Right lobe of liver (tissue), 6 donors: ENCODE results near the gene RALY. TPM values are rescaled to one million over a fixed set of nuclear protein-coding genes. Genes with fewer than 3 reads are reported as not detected.

Source experiments
- ATAC-seq, 4 donors: fragments of 200-7000 bp; cut with Tn5 transposase; one replicate each; pipeline ENCODE4 v1.9.1; 2020; ENCODE audit warnings: mild to moderate bottlenecking in 4 of 4, moderate library complexity in 4 of 4
- DNase-seq, 3 donors: peaks; one replicate each; pipeline ENCODE4 v3.0.0-alpha.2; 2020
- H3K27ac ChIP-seq, 3 donors: fragments of 200-600 bp; one replicate each; pipeline ENCODE4 v1.8.0; 2022
- H3K27me3 ChIP-seq, 2 donors: fragments of 200-600 bp; one replicate each; pipeline ENCODE4 v1.8.0; 2022
- H3K36me3 ChIP-seq, 4 donors: fragments of 200-600 bp; sonication (generic) in 1 of 4; one replicate each; pipeline versions ENCODE4 v1.5.1 to v1.8.0; 2017 to 2022; ENCODE audit warnings: control low read depth in 1 of 4
- H3K4me1 ChIP-seq, 4 donors: fragments of 200-600 bp; sonication (generic) in 1 of 4; one replicate each; pipeline versions ENCODE4 v1.5.1 to v1.8.0; 2017 to 2022; ENCODE audit warnings: control low read depth in 1 of 4
- H3K4me3 ChIP-seq, 3 donors: fragments of 200-600 bp; one replicate each; pipeline ENCODE4 v1.8.0; 2022
- H3K9me3 ChIP-seq, 4 donors: fragments of 200-600 bp; sonication (generic) in 1 of 4; one replicate each; pipeline versions ENCODE4 v1.5.1 to v1.8.0; 2017 to 2022; ENCODE audit warnings: control low read depth in 1 of 4
- POLR2A ChIP-seq: fragments of 450-650 bp; IDR thresholded peaks from one replicate; pipeline ENCODE4 v1.6.1; 2017; ENCODE audit warnings: antibody characterized with exemption, mild to moderate bottlenecking
- WGBS: methylation state at CpG from one replicate; pipeline ENCODE4 v1.1.6; 2018; ENCODE audit warnings: low coverage, low lambda C conversion rate; ENCODE audit not compliant: insufficient coverage; ENCODE audit errors: missing lambda C conversion rate; 5-methylcytosine and 5-hydroxymethylcytosine counted together
- intact Hi-C, 2 donors: fragments of 100-400 bp; cut with DNase I; formaldehyde crosslinking; loops; one replicate each; pipeline versions ENCODE4 v1.11.2 to v1.14.1; 2022
- total RNA-seq, 6 experiments: library from RNA; depleted of rRNA in 2 of 6; stranded (reverse); fragments of >200 nt in 2 of 6; fragmentation: NEBNext Ultra II Directional in 3 of 6; extraction: Animal tissue kit (Norgen Biotek cat#: 25700) in 3 of 6; gene quantifications; one replicate each; pipeline versions ENCODE4 v1.1.0 to v1.2.4, GENCODE V29; 2016 to 2023
- TF ChIP-seq, protein P1 (sequence below), 4 donors: fragments of 200-600 bp in 3 of 4; fragments of 450-650 bp in 1 of 4; IDR thresholded peaks; one replicate each; pipeline versions ENCODE4 v1.5.1 to v1.8.0; 2016 to 2022; ENCODE audit warnings: antibody characterized with exemption in 4 of 4, mild to moderate bottlenecking in 2 of 4
- donor health status: DM: no; HTN: yes; CAD: no.
- donor health status: DM: no; HTN: no; CAD: no.
- donor health status: DM: no; HTN: no; CAD: no.
- donor health status: DM: no; HTN: yes; CAD: no.
- donor health status: DM: no; HTN: yes; CAD: no.

Gene RALY
- total RNA-seq, 6 experiments from 2014 or later = 24.8 to 42.1 (median 33.4) TPM

DNA sequence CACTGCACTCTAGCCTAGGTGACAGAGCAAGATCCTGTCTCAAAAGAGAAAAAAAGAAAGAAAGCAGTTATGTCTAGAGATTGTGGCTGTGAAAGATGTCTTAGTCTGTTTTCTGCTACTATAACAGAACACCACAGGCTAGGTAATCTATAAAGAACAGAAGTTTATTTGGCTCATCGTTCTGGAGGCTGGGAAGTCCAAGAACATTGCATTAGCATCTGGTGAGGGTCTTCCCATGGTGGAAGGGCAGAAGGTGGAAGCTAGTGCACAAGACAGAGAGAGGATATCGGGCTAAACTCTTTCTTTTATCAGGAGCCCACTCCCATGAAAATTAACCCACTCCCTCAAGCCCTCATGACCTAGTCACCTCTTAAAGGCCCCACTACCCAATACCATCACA lies 16.2 kb upstream of the RALY start:
- no peaks in the 10 kb centered on the region for H3K27me3 ChIP-seq
- no peak for TF ChIP-seq POLR2A
- TF ChIP-seq, protein P1, sequence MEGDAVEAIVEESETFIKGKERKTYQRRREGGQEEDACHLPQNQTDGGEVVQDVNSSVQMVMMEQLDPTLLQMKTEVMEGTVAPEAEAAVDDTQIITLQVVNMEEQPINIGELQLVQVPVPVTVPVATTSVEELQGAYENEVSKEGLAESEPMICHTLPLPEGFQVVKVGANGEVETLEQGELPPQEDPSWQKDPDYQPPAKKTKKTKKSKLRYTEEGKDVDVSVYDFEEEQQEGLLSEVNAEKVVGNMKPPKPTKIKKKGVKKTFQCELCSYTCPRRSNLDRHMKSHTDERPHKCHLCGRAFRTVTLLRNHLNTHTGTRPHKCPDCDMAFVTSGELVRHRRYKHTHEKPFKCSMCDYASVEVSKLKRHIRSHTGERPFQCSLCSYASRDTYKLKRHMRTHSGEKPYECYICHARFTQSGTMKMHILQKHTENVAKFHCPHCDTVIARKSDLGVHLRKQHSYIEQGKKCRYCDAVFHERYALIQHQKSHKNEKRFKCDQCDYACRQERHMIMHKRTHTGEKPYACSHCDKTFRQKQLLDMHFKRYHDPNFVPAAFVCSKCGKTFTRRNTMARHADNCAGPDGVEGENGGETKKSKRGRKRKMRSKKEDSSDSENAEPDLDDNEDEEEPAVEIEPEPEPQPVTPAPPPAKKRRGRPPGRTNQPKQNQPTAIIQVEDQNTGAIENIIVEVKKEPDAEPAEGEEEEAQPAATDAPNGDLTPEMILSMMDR (IDR thresholded peaks at IDR 0.05) = no peak
- WGBS = 48% methylated on average over 2 of the region's 2 CpGs
- intact Hi-C loops = no loop called here
- H3K27ac ChIP-seq = no peak overlapping the region
- DNase-seq (no peak), ATAC-seq (no peak)
- H3K36me3 ChIP-seq = no peaks in the 10 kb centered on the region
- H3K9me3 ChIP-seq = no peaks in the 10 kb centered on the region
- no peak overlapping the region for H3K4me3 ChIP-seq
- no peaks in the 10 kb centered on the region for H3K4me1 ChIP-seq

DNA sequence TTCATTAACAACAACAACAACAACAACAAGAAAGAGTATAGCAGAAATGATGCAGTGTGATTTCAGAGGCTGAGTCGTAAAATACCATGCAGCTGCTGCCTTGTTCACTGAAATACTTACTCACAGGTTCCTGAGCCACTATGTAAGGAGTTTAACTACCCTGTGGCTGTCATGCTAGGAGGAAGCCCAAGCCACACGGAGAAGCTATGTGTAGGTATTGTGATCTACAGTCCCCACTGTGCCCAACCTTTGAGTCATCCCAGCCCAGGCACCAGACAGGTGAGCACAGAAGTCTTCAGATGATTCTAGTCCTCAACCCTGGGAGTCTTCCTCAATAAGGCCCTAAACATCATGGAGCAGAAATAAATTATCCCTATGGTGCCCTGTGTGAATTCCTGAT lies 14.6 kb upstream of the RALY start:
- 80% methylated on average over 2 of the region's 2 CpGs for WGBS
- DNase-seq = no peak

DNA sequence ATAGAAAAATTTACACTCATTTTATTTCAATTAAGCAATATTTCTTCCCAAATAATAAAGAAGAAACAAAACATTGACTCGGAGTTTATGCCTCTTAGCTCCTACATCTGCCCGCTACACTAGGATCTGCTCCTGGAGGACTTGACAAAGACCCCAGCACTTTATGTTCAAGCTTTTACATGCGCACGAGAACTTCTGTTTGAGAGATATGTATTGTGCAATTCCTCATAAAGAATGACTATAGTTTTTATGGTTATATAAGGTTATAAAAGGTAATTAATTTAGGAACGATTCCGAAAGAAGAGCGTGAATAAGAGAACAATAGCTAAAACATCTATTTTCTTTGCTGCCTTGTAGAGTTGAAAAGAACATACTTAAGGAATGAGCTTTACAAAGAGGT lies 12.4 kb upstream of the RALY start:
- Histone ChIP-seq H3K27ac (no peak overlapping the region), H3K4me1 (peaks cover 0 to 4% (median 0%) of the 10 kb centered on the region in 4 donors), H3K9me3 (no peaks in the 10 kb centered on the region), H3K36me3 (no peaks in the 10 kb centered on the region), H3K27me3 (no peaks in the 10 kb centered on the region), H3K4me3 (no peak overlapping the region)
- intact Hi-C loops = no loop called here
- no peak for TF ChIP-seq POLR2A
- ATAC-seq (no peak), DNase-seq (no peak)
- WGBS = 86% methylated on average over 7 of the region's 7 CpGs

More for the DNA sequence above, 14.6 kb upstream of the RALY start:
- no peak for ATAC-seq
- Histone ChIP-seq H3K4me1 (no peaks in the 10 kb centered on the region), H3K27ac (no peak overlapping the region), H3K4me3 (no peak overlapping the region), H3K36me3 (no peaks in the 10 kb centered on the region), H3K27me3 (no peaks in the 10 kb centered on the region), H3K9me3 (no peaks in the 10 kb centered on the region)
- intact Hi-C loops = no loop called here
- TF ChIP-seq, protein P1 (IDR thresholded peaks at IDR 0.05) = no peak
- TF ChIP-seq POLR2A = no peak

DNA sequence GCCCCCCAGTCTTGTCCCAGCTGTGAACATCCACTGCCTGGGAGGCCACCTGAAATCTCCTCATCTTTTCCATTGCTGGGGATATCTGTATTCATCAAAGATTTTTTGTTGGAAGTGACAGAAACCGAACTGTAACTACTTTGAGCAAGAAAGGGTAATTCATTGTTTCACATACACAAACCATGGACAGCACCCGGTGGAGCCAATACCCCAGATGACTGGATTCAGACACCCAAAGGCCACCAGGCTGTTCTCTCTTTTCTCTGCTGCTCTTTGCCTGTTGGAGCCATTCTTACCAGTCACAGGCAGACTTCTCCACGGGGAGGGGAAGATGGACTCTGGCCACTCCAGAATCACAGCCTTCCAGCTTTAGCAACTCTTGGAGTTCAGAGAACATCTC lies 11.7 kb upstream of the RALY start:
- ATAC-seq (no peak), DNase-seq (no peak)
- no peak overlapping the region for H3K4me3 ChIP-seq
- WGBS = 51% methylated on average over 3 of the region's 3 CpGs
- no peaks in the 10 kb centered on the region for H3K9me3 ChIP-seq
- no peak for TF ChIP-seq POLR2A
- TF ChIP-seq, protein P1 (IDR thresholded peaks at IDR 0.05) = no peak
- no peaks in the 10 kb centered on the region for H3K36me3 ChIP-seq
- H3K4me1 ChIP-seq = peaks cover 0 to 10% (median 0%) of the 10 kb centered on the region in 4 donors
- H3K27ac ChIP-seq = no peak overlapping the region
- H3K27me3 ChIP-seq = no peaks in the 10 kb centered on the region
- intact Hi-C loops = no loop called here

DNA sequence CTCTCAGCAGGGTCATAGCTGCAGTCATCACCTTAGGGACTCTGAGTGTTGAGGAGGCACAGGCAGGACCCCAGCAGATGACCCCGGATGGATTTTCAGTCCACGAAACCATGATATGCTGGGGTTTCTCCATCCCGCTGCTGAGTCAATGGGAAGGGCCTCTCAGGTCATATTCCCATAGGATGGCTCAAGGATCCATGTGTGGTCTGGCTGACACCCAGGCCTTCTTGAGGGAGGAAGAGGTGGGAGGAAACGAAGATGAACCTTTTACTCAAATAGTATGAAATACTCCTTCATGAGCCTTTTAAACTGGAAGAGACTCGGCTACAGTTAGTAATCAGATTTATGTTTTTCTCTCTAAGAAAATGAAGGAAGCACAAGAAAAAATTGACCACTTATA lies 10.3 kb upstream of the RALY start:
- WGBS = 71% methylated on average over 2 of the region's 5 CpGs
- DNase-seq = no peak
- peaks cover 0 to 17% (median 0%) of the 10 kb centered on the region in 4 donors for H3K4me1 ChIP-seq
- no peak for ATAC-seq
- no peaks in the 10 kb centered on the region for H3K9me3 ChIP-seq
- no peaks in the 10 kb centered on the region for H3K27me3 ChIP-seq
- no peak for TF ChIP-seq POLR2A
- TF ChIP-seq, protein P1 (IDR thresholded peaks at IDR 0.05) = no peak
- intact Hi-C loops = no loop called here
- no peaks in the 10 kb centered on the region for H3K36me3 ChIP-seq
- no peak overlapping the region for H3K27ac ChIP-seq
- no peak overlapping the region for H3K4me3 ChIP-seq
